Natural killer cell treated with Interleukin-12 subunit alpha and Interleukin-12 subunit beta and Interleukin-15 and Interleukin-18, amount 100 ng/mL, for 72 hours (primary cell): ENCODE measurements around the gene FTCD. TPM values are rescaled to one million over a fixed set of nuclear protein-coding genes. Genes with fewer than 3 reads are reported as not detected.

Source experiments
- ATAC-seq, 2 donors: fragments of 150-1000 bp; cut with Tn5 transposase in 1 of 2; sonication (Bioruptor Pico), chemical (Tn5 transposase) in 1 of 2; 2 replicates each; pipeline ENCODE4 v1.10.0; 2021
- DNase-seq: peaks from one replicate; pipeline ENCODE4 v3.0.0; 2022; ENCODE audit warnings: low spot score
- H3K27ac Mint-ChIP-seq, 2 donors: 1 replicate in 1 of 2; 2 replicates in 1 of 2; pipeline ENCODE4 v1.8.0; 2022; ENCODE audit warnings: mixed read lengths in 2 of 2, mild to moderate bottlenecking in 1 of 2, moderate library complexity in 1 of 2
- H3K27me3 Mint-ChIP-seq, 2 donors: 1 replicate in 1 of 2; 2 replicates in 1 of 2; pipeline ENCODE4 v1.8.0; 2022; ENCODE audit warnings: mixed read lengths in 2 of 2
- H3K36me3 Mint-ChIP-seq: one replicate; pipeline ENCODE4 v1.8.0; 2022; ENCODE audit warnings: mixed read lengths
- H3K4me1 Mint-ChIP-seq, 2 donors: 1 replicate in 1 of 2; 2 replicates in 1 of 2; pipeline ENCODE4 v1.8.0; 2022; ENCODE audit warnings: low read depth in 2 of 2, mixed read lengths in 2 of 2, mild to moderate bottlenecking in 1 of 2
- H3K4me3 Mint-ChIP-seq: one replicate; pipeline ENCODE4 v1.8.0; 2022; ENCODE audit warnings: mixed read lengths
- H3K9me3 Mint-ChIP-seq: 2 replicates; pipeline ENCODE4 v1.8.0; 2022; ENCODE audit warnings: mixed read lengths
- total RNA-seq, 2 donors: library from RNA; stranded (reverse); gene quantifications; one replicate each; pipeline ENCODE4 v1.2.3, GENCODE V29; 2022

The FTCD gene
- total RNA-seq, 2 donors from 2014 or later = not detected

DNA sequence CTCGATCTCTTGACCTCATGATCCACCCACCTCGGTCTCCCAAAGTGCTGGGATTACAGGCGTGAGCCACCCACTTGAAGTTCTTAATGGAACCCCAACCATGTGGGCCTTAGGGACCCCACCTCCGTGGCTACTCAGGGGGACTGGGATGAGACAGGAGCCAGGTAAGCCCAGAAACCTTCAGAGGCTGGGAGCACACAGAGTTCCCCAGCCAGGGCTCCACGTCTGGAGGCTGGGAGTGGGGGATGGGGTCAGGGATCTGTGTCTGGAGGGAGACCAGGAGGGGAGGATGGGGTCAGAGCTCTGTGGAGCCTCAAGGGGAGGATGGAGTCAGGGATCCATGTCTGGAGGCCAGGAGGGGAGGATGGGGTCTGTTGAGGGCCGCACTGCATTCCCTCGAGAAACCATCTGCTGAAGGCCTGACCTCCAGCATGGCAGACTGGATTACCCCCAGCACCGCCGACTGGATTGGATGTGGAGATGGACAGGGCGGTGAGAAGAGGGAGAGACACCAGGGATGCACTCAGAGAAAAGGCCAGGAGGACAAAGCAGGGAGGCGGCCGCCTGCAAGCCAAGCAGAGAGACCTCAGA lies 2.1 kb upstream of the FTCD start:
- Mint-ChIP-seq H3K4me3 (no peak overlapping the region), H3K27ac (no peak overlapping the region), H3K9me3 (no peaks in the 10 kb centered on the region), H3K36me3 (no peaks in the 10 kb centered on the region), H3K4me1 (no peaks in the 10 kb centered on the region), H3K27me3 (no peaks in the 10 kb centered on the region)
- DNase-seq = peak; percentile 49
- no peak for ATAC-seq

DNA sequence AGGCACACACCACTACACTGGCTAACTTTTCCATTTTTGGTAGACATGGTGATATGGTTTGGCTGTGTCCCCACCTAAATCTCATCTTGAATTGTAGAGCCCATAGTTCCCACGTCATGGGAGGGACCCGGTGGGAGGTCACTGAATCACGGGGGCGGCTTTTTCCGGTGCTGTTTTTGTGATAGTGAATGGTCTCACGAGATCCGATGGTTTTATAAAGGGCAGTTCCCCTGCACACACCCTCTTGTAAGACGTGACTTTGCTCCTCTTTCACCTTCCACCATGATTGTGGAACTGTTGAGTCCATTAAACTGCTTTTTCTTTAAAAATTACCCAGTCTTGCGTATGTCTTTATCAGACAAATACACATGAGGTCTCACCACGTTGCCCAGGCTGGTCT lies 1.3 kb upstream of the FTCD start:
- Mint-ChIP-seq H3K36me3 (no peaks in the 10 kb centered on the region), H3K4me1 (no peaks in the 10 kb centered on the region), H3K27ac (no peak overlapping the region), H3K27me3 (no peaks in the 10 kb centered on the region), H3K4me3 (no peak overlapping the region), H3K9me3 (no peaks in the 10 kb centered on the region)
- DNase-seq = no peak
- no peak for ATAC-seq

DNA sequence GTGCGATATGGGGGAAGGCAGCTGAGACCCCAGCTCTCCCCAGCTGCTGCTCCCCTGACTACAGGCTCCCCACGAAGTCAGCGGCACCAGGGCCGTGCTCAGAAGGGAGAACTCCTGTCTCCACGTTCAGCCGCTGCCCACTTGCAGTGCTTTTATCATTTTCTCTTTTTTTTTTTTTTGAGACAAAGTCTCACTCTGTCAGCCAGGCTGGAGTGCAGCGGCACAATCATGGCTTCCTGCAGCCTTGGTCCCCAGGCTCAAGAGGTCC lies 933 bp upstream of the FTCD start:
- DNase-seq = no peak
- no peak for ATAC-seq
- Mint-ChIP-seq H3K4me1 (no peaks in the 10 kb centered on the region), H3K27ac (no peak overlapping the region), H3K27me3 (no peaks in the 10 kb centered on the region), H3K36me3 (no peaks in the 10 kb centered on the region), H3K9me3 (no peaks in the 10 kb centered on the region), H3K4me3 (no peak overlapping the region)

DNA sequence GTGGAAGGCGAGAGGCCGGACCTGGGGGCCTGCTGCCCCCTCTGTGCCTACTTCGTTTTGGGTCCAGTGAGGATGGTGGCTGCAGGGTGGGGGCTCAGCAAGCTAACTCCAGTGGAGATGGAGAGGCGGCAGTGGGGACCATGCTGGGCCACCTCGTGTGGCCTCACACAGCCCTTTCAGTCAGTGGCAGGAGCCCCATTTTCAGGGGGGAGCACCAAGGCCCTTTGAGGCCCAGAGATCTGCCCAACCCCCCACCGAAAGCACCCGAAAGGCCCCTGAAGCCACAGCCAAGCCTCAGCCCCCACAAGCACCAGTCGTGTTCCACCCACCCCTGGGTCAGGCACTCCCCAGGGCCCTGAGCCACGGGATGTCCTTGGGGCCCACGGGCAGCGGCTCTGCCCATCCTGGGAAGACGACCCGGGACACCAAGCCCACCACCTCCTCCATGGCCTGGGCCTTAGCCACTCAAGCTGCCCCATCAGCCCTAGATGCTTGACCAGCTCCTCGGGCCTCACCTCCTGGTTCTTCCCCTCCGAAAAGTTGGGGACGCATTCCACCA lies 345 bp downstream of the FTCD start:
- ATAC-seq (no peak), DNase-seq (peak; percentile 56)
- no peak overlapping the region for H3K4me3 Mint-ChIP-seq
- no peaks in the 10 kb centered on the region for H3K9me3 Mint-ChIP-seq
- H3K4me1 Mint-ChIP-seq = no peaks in the 10 kb centered on the region
- no peaks in the 10 kb centered on the region for H3K36me3 Mint-ChIP-seq
- no peaks in the 10 kb centered on the region for H3K27me3 Mint-ChIP-seq
- H3K27ac Mint-ChIP-seq = no peak overlapping the region

DNA sequence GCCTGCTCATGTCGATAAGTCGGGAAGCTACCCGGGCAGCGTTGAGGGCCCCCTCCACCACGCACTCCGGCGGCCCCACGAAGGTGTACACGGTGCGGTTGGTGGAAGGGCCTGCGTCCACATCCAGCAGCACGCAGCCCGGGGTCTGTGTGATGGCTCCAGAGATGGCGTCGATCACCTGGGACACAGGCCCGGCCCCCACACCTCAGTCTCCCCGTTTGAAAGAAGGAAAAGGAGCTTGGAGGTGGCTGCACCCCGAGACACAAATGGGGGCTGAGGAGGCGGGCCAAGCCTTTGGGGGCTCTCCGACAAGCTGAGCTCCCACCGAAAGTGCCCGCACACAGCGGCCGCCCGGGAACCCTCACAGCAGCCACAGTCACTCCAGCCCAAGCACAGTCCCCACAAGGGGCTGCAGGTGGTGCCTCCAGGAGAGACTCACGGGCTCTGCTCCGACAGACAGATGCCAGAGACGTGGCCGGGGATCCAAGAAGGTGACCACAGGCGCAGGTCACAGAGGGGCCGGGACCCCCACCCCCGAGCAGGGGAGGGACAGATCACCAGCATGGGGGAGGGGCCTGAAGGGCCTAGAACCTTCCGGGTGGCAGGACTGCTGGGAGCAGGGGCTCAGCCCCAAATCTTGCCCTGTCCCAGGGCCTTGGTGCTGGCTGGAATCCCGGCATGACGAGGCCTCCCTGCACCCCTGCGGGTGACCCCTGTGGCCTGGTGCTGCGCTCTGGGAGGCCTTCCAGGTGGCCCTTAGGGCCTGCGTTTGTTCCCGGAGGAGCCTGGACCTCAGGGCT lies 1.0 kb downstream of the FTCD start:
- DNase-seq (peak; percentile 49), ATAC-seq (no peak)
- H3K9me3 Mint-ChIP-seq = no peaks in the 10 kb centered on the region
- H3K27me3 Mint-ChIP-seq = no peaks in the 10 kb centered on the region
- no peaks in the 10 kb centered on the region for H3K36me3 Mint-ChIP-seq
- no peak overlapping the region for H3K4me3 Mint-ChIP-seq
- no peaks in the 10 kb centered on the region for H3K4me1 Mint-ChIP-seq
- H3K27ac Mint-ChIP-seq = no peak overlapping the region

DNA sequence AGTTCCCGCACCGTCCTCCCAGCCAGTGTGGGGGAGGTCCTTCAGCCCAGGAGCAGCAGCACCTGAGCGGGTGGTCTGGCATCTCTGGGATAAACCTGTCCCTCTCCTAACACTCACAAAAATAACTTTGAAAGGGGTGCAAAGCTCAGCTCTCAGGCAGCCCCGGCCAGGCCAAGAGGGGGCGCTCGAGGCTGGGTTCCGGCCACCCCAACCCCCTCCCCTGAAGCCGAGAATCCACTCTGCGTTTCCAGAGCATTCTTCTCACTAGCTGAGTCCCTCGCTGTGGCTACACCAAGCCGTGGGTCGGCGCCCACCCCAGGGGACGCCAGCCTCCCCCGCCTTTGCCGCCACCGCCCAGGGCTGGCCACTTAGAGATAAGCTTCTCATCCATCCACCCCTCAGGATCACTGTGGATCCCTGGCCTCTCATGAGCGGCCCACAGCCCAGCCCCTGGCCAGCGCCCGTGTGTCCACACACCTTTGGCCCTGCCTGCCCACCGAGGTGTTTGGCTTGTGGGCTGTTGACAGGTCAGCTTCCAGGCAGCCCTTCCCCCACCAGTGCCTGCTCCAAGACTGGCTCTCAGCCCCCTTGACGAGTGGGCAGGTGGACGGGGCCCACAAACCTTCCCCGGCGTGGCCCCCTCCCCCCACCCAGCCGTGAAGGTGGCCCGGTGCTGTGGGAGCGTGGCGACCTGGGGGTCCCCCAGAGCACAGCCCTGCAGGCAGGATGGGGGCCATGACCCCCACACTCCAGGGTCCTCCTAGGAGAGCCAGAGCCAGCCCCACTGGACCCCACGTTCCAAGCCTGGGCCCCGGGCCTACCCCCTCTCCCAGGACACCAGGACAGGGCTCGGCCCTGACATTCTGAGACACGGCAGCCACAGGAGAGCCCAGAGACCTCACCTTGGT lies 1.9 kb downstream of the FTCD start:
- Mint-ChIP-seq H3K4me3 (no peak overlapping the region), H3K27me3 (no peaks in the 10 kb centered on the region), H3K27ac (no peak overlapping the region), H3K9me3 (no peaks in the 10 kb centered on the region), H3K36me3 (no peaks in the 10 kb centered on the region), H3K4me1 (no peaks in the 10 kb centered on the region)
- peak; percentile 59 for DNase-seq
- ATAC-seq = no peak

DNA sequence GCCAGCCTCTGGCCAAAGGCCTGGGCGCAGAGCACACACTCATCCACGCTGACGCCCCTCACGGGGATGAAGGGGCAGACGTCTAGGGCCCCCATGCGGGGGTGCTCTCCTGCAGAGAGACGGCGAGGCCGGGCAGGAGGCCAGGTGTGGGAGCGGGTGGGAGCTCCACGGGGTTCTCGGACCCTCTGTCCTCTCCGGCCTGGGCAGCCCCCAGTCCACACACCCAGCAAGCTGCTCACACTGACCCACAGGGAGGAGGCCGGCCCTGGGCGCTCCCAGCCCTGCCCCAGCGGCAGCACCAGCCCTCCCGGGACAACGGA lies 2.5 kb downstream of the FTCD start:
- no peak overlapping the region for H3K27ac Mint-ChIP-seq
- H3K27me3 Mint-ChIP-seq = no peaks in the 10 kb centered on the region
- ATAC-seq (no peak), DNase-seq (peak; percentile 46)
- no peaks in the 10 kb centered on the region for H3K4me1 Mint-ChIP-seq
- no peaks in the 10 kb centered on the region for H3K36me3 Mint-ChIP-seq
- H3K4me3 Mint-ChIP-seq = no peak overlapping the region
- H3K9me3 Mint-ChIP-seq = no peaks in the 10 kb centered on the region

DNA sequence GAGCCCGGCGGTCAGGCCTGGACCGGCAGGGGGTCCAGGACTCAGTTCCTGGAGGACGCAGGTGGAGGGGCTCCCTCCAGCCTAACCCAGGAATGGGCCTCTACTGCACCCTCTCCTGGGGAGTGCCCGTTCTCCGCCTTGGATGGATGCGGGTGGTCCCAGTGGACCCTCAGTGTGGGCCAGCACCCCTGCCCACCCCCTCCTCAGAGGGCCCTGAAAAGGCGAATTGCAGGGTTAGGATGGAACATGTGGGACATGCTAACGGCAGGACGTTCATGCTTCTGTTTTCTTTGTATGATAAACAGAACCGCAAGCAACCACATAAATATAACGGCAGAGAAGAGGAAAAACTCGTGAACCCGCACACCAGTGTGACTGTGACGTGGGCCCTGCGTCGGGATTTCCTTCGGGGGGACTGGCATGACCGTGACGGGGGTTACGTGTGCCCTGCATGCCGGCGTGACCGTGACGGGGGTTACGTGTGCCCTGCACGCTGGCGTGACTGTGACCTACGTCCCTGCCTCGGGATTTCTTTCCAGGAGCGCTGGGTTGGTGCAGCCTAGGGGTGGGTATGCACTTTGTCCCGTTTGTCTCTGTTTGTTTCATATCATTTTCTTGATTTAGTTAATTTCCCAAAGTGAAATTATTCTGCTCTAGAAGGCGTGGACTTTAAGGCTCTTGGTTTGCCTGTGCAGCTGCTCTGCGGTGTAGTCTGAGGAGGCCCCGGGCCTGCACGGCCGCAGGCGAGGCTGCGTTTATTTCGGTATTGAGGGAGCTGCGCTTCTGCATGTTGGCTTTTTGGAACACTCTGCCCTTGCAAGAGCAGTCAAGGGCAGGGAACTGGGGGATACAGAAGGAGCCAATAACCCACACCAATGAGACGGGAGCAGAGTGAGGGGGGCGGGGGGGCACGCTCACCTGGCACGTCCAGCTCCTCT lies 3.1 kb downstream of the FTCD start:
- Mint-ChIP-seq H3K9me3 (no peaks in the 10 kb centered on the region), H3K27me3 (no peaks in the 10 kb centered on the region), H3K27ac (no peak overlapping the region), H3K4me1 (no peaks in the 10 kb centered on the region), H3K4me3 (no peak overlapping the region), H3K36me3 (no peaks in the 10 kb centered on the region)
- DNase-seq (no peak), ATAC-seq (no peak)

DNA sequence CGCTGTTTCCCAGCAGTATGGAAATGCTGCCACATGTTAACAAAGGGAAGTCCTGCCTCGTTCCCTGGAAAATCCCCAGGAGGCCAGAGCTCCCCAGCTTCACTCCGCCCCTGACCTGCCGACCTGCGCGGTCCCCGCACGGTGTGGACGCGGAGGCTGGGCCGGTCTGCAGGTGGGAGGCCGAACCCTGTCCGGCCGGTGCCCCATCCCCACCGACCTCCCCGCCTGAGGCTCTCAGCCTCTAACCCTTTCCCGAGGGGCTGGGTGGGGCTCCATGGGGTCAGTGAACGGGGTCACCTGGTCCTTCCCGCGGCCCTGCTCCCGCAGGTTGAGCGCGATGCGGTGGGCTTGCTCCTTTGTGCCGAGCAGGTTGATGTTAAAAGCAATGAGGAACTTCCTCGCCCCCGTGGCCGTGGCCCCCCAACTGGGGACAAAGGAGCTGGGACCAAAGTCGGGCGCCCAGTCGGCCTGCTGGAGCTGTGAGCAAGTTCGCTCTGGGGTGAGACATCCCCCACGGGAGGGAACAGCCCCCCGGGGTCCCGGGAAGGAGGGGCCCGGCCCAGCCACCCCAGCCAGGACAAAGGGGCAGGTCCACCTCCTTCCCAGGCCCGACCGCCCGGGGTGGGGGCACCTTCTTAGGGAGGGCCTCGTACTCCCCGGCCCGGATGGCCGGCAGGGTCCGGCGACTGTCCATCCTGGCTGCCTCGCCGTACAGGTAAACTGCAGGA lies 4.0 kb downstream of the FTCD start:
- Mint-ChIP-seq H3K4me1 (no peaks in the 10 kb centered on the region), H3K9me3 (no peaks in the 10 kb centered on the region), H3K4me3 (no peak overlapping the region), H3K36me3 (no peaks in the 10 kb centered on the region), H3K27ac (no peak overlapping the region), H3K27me3 (no peaks in the 10 kb centered on the region)
- DNase-seq (peak; percentile 59), ATAC-seq (no peak)

DNA sequence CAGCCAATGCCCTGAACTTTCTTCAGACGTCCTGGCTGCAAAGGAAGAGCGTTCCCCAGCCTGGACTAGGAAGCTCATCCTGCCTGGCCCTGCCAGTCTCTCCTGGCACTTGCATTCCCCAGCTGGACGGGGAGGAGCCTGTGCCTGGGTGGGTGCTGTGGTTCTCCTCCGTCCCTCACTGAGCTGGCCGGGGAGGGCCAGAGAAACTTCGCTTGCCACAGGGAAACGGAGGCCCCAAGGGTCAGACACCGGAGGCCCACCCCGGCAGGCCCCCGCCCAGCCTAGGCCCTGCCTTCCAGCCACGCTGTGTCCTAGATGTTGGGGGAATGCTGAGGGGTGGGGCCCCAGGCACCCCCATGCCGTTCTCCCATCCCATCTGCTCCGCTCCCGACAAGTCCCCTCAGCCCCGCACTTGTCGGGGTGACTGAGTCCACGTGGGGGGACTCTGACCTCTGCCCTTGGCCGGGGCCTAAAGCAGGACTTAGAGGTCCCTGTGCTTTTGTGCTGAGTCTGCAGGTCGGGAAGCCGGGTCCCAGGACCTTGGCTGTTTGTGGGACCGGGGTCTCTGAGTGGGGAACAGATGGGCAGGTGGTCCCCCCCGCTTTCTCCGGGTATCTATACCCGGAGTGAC lies 4.8 kb downstream of the FTCD start:
- peak; percentile 53 for DNase-seq
- no peaks in the 10 kb centered on the region for H3K27me3 Mint-ChIP-seq
- H3K36me3 Mint-ChIP-seq = no peaks in the 10 kb centered on the region

DNA sequence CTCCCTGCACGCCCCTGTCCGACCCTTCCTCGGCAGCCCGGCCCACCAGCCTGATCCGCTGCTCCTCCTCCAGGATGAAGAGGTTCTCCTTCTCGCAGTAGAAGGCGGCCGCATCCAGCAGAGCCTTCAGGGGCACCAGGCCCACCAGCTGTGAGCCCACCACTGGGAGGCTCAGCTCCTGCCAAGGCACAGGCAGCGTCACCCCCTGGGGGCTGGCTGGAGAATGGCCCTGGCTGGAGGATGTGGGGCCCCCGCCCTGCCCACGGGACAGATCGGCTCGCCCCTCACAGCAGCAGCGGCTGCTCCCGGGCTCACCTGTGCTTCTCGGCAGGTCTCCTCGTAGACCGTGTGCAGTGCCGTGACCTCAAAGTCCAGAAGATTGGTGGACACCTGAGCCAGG lies 5.3 kb downstream of the FTCD start:
- Mint-ChIP-seq H3K27me3 (no peaks in the 10 kb centered on the region), H3K36me3 (no peaks in the 10 kb centered on the region), H3K4me3 (no peak overlapping the region), H3K27ac (no peak overlapping the region), H3K4me1 (no peaks in the 10 kb centered on the region), H3K9me3 (no peaks in the 10 kb centered on the region)
- ATAC-seq (no peak), DNase-seq (peak; percentile 28)

More for the DNA sequence above, 4.8 kb downstream of the FTCD start:
- ATAC-seq = peak in 1 of 2 donors; percentile 8
- H3K4me3 Mint-ChIP-seq = no peak overlapping the region
- no peaks in the 10 kb centered on the region for H3K9me3 Mint-ChIP-seq
- no peaks in the 10 kb centered on the region for H3K4me1 Mint-ChIP-seq
- no peak overlapping the region for H3K27ac Mint-ChIP-seq

DNA sequence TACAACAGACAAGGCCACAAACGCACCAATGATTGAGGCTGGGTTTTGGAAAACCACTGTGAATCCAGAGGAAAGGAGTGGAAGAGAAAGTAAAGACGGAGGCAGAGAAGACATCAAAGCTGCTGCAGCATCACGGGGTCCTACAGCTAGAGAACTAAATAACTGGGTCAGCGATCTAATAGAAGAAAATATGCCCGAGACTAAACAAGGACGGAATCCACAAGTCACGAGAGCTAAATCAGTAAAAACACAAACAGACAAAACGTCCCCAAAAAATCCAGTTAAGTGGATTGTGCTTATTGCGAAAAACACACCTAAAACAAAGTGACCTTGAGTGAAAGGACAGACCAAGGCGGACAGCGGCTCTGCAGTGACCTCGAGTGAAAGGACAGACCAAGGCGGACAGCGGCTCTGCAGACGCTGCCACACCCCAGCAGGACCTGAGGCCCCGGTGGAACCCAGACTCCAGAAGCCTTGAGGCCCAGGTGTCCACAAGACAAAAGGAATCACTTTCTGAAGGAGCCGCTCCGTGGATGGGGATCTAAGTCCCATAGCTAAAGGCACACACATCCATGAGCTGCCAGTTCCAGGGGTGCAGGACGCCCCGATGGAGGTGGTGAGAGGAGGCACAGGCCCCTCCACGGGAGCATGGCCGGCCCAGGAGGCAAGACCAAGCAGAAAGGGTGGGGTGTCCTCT lies 6.0 kb downstream of the FTCD start:
- H3K27me3 Mint-ChIP-seq = no peaks in the 10 kb centered on the region
- H3K4me1 Mint-ChIP-seq = peaks cover 0 to 3% of the 10 kb centered on the region in 2 donors
- no peaks in the 10 kb centered on the region for H3K9me3 Mint-ChIP-seq
- no peaks in the 10 kb centered on the region for H3K36me3 Mint-ChIP-seq
- no peak overlapping the region for H3K27ac Mint-ChIP-seq
- no peak for DNase-seq
- H3K4me3 Mint-ChIP-seq = no peak overlapping the region
- no peak for ATAC-seq
